Choroid plexus epithelial cell (primary cell): ENCODE results near the gene TAF3.

Experiments used
- DNase-seq: peaks from one replicate; pipeline ENCODE4 v3.0.0-alpha.2; 2010; ENCODE audit warnings: low read depth
- H3K4me3 ChIP-seq: 2 replicates; pipeline ENCODE4 v1.5.1; 2011; ENCODE audit warnings: low read depth, mild to moderate bottlenecking, control low read depth, low read length, moderate library complexity
- CTCF ChIP-seq: conservative IDR thresholded peaks from 2 replicates; pipeline ENCODE4 v1.5.1; 2011; ENCODE audit warnings: low read depth, mild to moderate bottlenecking, control low read depth, inconsistent platforms, low read length, moderate library complexity

The TAF3 gene

GRCh38 chr10:8053446-8054243 lies 235.3 kb downstream of the TAF3 start:
- peak; percentile 49 for DNase-seq
- peak; percentile 51 for TF ChIP-seq CTCF
- H3K4me3 ChIP-seq = peak overlapping the region; percentile 37

GRCh38 chr10:8054244-8054493 lies 235.9 kb downstream of the TAF3 start:
- no peak for TF ChIP-seq CTCF
- no peak overlapping the region for H3K4me3 ChIP-seq
- no peak for DNase-seq

GRCh38 chr10:8054494-8055407 lies 236.4 kb downstream of the TAF3 start, which contains the start of gene GATA3:
TSS of gene GATA3 (plus strand) at chr10:8054688. CDS start at chr10:8055656, 968 bp downstream.
- peak within 1 kb of the TSS; percentile 37 for H3K4me3 ChIP-seq
- DNase-seq = no peak
- no peak for TF ChIP-seq CTCF

- no peak for DNase-seq
- no peak for TF ChIP-seq CTCF
- no peak overlapping the region for H3K4me3 ChIP-seq
Measured at GRCh38 chr10:8055420-8056349, 237.4 kb downstream of the TAF3 start.

GRCh38 chr10:8056378-8056777 lies 238.1 kb downstream of the TAF3 start:
- H3K4me3 ChIP-seq = no peak overlapping the region
- no peak for DNase-seq
- no peak for TF ChIP-seq CTCF

- no peak for DNase-seq
- TF ChIP-seq CTCF = no peak
- no peak overlapping the region for H3K4me3 ChIP-seq
Measured at GRCh38 chr10:8056871-8057331, 238.6 kb downstream of the TAF3 start.
